ENCODE data around the gene MAP2K5. TPM values are rescaled to one million over a fixed set of nuclear protein-coding genes. Genes with fewer than 3 reads are reported as not detected.
A peak's percentile ranks its signal among the peaks of the same experiment; 100 is the strongest.

Gene MAP2K5
- total RNA-seq, 1 experiment from 2014 or later = 15.0 TPM

- no peaks in the 10 kb centered on the region; a peak in 5 of 7 replicates for H3K36me3 Mint-ChIP-seq (ENCODE audit: insufficient read depth in 1 of 3, low read depth in 3 of 3)
- Histone ChIP-seq H3K4ac (ENCODE audit: low read depth, low read length) (no peak overlapping the region), H2BK5ac (ENCODE audit: insufficient read length, low read length) (no peak overlapping the region), H3K4me1 (ENCODE audit: insufficient read depth, low read length) (peaks cover 6% of the 10 kb centered on the region; the same call in 1 of the 2 replicates), H3K27me3 (ENCODE audit: insufficient read depth, low read length) (peaks cover 92% of the 10 kb centered on the region), H3K27ac (ENCODE audit: insufficient read length, low read depth, low read length) (no peak overlapping the region), H4K91ac (ENCODE audit: insufficient read length, low read depth, low read length) (no peak overlapping the region), H2BK15ac (ENCODE audit: low read depth, low read length) (no peak overlapping the region), H3K79me2 (ENCODE audit: insufficient read depth, low read length) (no peaks in the 10 kb centered on the region), H4K20me1 (ENCODE audit: control insufficient read depth, insufficient read depth, insufficient read length) (no peaks in the 10 kb centered on the region), H3K23ac (ENCODE audit: insufficient read length, low read depth, low read length) (no peak overlapping the region), H2BK120ac (ENCODE audit: low read depth, low read length, poor library complexity, severe bottlenecking) (no peak overlapping the region), H3K79me1 (ENCODE audit: insufficient read depth, low read depth, low read length, poor library complexity, severe bottlenecking) (no peaks in the 10 kb centered on the region), H2BK12ac (ENCODE audit: insufficient read length, low read depth, low read length) (no peak overlapping the region), H3K4me2 (ENCODE audit: insufficient read depth, insufficient read length, low read length) (peak overlapping the region; percentile 7), H3K9ac (ENCODE audit: extremely low read depth, insufficient read length, low read length) (no peak overlapping the region), H2AK5ac (ENCODE audit: insufficient read length, low read length) (no peak overlapping the region), H2AFZ (ENCODE audit: low read length) (no peak overlapping the region), H4K5ac (ENCODE audit: insufficient read length, low read depth, low read length) (no peak overlapping the region), H3K56ac (ENCODE audit: insufficient read length, low read depth, low read length) (no peak overlapping the region), H3K14ac (ENCODE audit: insufficient read depth, low read length) (no peak overlapping the region; the same call in 1 of the 2 replicates), H4K8ac (replicated peaks; ENCODE audit: insufficient read length, low read depth, low read length) (no peak overlapping the region), H3K23me2 (ENCODE audit: insufficient read length, low read depth, low read length, poor library complexity, severe bottlenecking) (no peaks in the 10 kb centered on the region), H3T11ph (ENCODE audit: low read length) (no peak overlapping the region), H2BK20ac (ENCODE audit: low read depth, low read length, poor library complexity, severe bottlenecking) (no peak overlapping the region), H3K9me3 (ENCODE audit: control insufficient read depth, low read depth, low read length) (no peaks in the 10 kb centered on the region), H3K18ac (ENCODE audit: insufficient read length, low read depth, low read length) (no peak overlapping the region)
- WGBS (ENCODE audit: extremely low coverage, insufficient read length, low lambda C conversion rate) = no CpG with 5 or more reads among the region's 88 CpGs
- no peak overlapping the region; a peak in 1 of 5 replicates for H3K4me3 Mint-ChIP-seq
- no peak overlapping the region for H3K27ac Mint-ChIP-seq
- peaks cover 92% of the 10 kb centered on the region for H3K27me3 Mint-ChIP-seq (ENCODE audit: low read depth)
- DNase-seq = no peak
- H3K4me1 Mint-ChIP-seq = peaks cover 32 to 53% of the 10 kb centered on the region in 2 experiments
- peaks cover 6 to 12% of the 10 kb centered on the region in 2 experiments for H3K9me3 Mint-ChIP-seq
- no peak for TF ChIP-seq CTCF (conservative IDR thresholded peaks at IDR 0.05)
Measured at GRCh38 chr15:67826717-67827561, 284.4 kb downstream of the MAP2K5 start.
